ENCODE measurements around the gene GABRB3. TPM values are rescaled to one million over a fixed set of nuclear protein-coding genes. Genes with fewer than 3 reads are reported as not detected.

The GABRB3 gene
- total and polyA plus RNA-seq, 2 of the 8 experiments (the other 6 are each of a cell fraction or from before 2014, with no cell fraction given): 98.8 to 163 TPM

DNA sequence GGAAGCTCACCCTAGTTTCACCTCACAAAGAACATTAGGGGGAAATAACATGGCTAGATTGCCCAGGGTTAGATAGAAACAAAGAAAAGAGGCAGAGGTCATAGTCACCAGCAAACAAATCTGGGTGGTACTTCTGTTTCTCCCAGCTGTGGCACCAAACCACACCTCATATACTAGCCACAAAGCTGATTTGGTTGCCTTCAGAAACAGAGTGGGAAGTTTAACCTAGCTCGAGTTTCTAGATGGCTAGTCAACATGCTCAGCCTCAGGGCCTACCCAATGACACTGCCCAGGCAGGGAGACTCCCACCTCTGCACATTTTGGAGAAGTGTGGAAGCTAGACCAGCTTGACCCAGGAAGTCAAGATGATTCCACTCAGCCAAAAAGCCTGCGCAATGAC lies 174.2 kb downstream of the GABRB3 start:
- Histone ChIP-seq H3K4me1 (replicated peaks in 1 of 4; ENCODE audit: control insufficient read depth in 3 of 4, insufficient read depth in 4 of 4, low read length in 3 of 4) (no peaks in the 10 kb centered on the region; a peak in 1 of 7 replicates), H2BK15ac (ENCODE audit: low read length) (no peak overlapping the region), H3K4me2 (ENCODE audit: insufficient read depth in 1 of 2, low read depth in 2 of 2, low read length in 2 of 2) (no peak overlapping the region), H3K9me3 (ENCODE audit: insufficient read depth in 2 of 2, low read depth in 1 of 2, low read length in 1 of 2) (no peaks in the 10 kb centered on the region), H4K8ac (ENCODE audit: extremely low read depth, insufficient read depth, low read length) (no peak overlapping the region), H3K27ac (ENCODE audit: low read depth, low read length) (no peak overlapping the region), H3K18ac (ENCODE audit: extremely low read depth, low read length) (no peak overlapping the region), H2BK120ac (replicated peaks; ENCODE audit: low read depth, low read length) (no peak overlapping the region), H2AFZ (ENCODE audit: low read length) (no peak overlapping the region), H3K23ac (ENCODE audit: insufficient read length) (no peak overlapping the region), H3K79me1 (ENCODE audit: low read depth, low read length) (peaks cover 6% of the 10 kb centered on the region), H2AK5ac (ENCODE audit: low read depth, low read length) (no peak overlapping the region), H2BK20ac (ENCODE audit: low read length) (no peak overlapping the region), H3K36me3 (ENCODE audit: control insufficient read depth in 2 of 4, insufficient read depth in 4 of 4, low read length in 3 of 4) (no peaks in the 10 kb centered on the region), H3K56ac (replicated peaks; ENCODE audit: insufficient read length, low read depth, low read length) (no peak overlapping the region), H3K4me3 (ENCODE audit: extremely low read depth in 1 of 4, insufficient read depth in 2 of 4, low read depth in 3 of 4, low read length in 4 of 4) (no peak overlapping the region), H4K20me1 (replicated peaks in 1 of 2; ENCODE audit: control insufficient read depth in 1 of 2, insufficient read depth in 2 of 2, low read length in 2 of 2) (no peaks in the 10 kb centered on the region), H4K5ac (ENCODE audit: insufficient read length, low read depth, low read length) (no peak overlapping the region), H3K9ac (replicated peaks in 1 of 4; ENCODE audit: extremely low read depth in 1 of 4, low read depth in 3 of 4, low read length in 3 of 4) (no peak overlapping the region), H3K4ac (replicated peaks; ENCODE audit: insufficient read length, low read depth, low read length) (no peak overlapping the region), H3K23me2 (ENCODE audit: low read depth, low read length) (no peaks in the 10 kb centered on the region), H2BK5ac (ENCODE audit: low read depth, low read length) (peak overlapping the region; percentile 32; the same call in 1 of the 2 replicates), H3K27me3 (replicated peaks in 1 of 4; ENCODE audit: control insufficient read depth in 3 of 4, extremely low read depth in 1 of 4, insufficient read depth in 3 of 4, low read length in 3 of 4) (no peaks in the 10 kb centered on the region), H3K79me2 (ENCODE audit: control insufficient read depth in 1 of 2, insufficient read depth in 2 of 2, low read length in 2 of 2) (peaks cover 0 to 62% of the 10 kb centered on the region in 2 experiments; a peak in 3 of 4 replicates), H3K14ac (ENCODE audit: insufficient read length) (no peak overlapping the region), H2BK12ac (ENCODE audit: low read depth, low read length) (no peak overlapping the region), H4K91ac (replicated peaks; ENCODE audit: insufficient read length, low read length) (no peak overlapping the region)
- TF ChIP-seq, protein P1, sequence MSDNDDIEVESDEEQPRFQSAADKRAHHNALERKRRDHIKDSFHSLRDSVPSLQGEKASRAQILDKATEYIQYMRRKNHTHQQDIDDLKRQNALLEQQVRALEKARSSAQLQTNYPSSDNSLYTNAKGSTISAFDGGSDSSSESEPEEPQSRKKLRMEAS (IDR thresholded peaks at IDR 0.05): no peak
- no peak for TF ChIP-seq TCF12 (IDR thresholded peaks at IDR 0.05; ENCODE audit: low read depth, low read length)
- no peak for TF ChIP-seq TBP (IDR thresholded peaks at IDR 0.05; ENCODE audit: low read depth, low read length)
- ChIA-PET POLR2A (ENCODE audit: partially characterized antibody) (interaction anchor here (0.5 kb wide), 1 partner anchor 507 kb away, joined by 4 read pairs; no protein-coding TSS in a partner anchor), CTCF (ENCODE audit: partially characterized antibody) (interaction anchor here (0.6 to 1.0 kb wide), 3 partner anchors 64 to 214 kb away, joined by 3 read pairs; no protein-coding TSS in a partner anchor)
- 73% methylated on average over 2 of the region's 2 CpGs; no CpG with 5 or more reads in 1 of the 2 experiments for WGBS, 2 experiments (ENCODE audit: extremely low coverage in 1 of 2, insufficient coverage in 1 of 2, insufficient read length in 1 of 2, insufficient replicate concordance in 2 of 2, low coverage in 1 of 2, low lambda C conversion rate in 2 of 2, missing lambda C conversion rate in 1 of 2)
- no peak for DNase-seq (ENCODE audit: low read depth in 1 of 2, low spot score in 2 of 2)
- FAIRE-seq: no peak

Data from H1 (cell line).